ENCODE measurements around the gene ZKSCAN8.

Gene ZKSCAN8

GRCh38 chr6:28124971-28125353, 16.7 kb upstream of the ZKSCAN8 start:
- CTCF ChIA-PET, result interaction anchor here (1.6 to 1.9 kb wide), 3 partner anchors 11 to 230 kb away, joined by 3 to 8 read pairs (median 5); partner anchors contain the start of gene ZKSCAN8
- peaks cover 54% of the 10 kb centered on the region for H3K36me3 Mint-ChIP-seq
- H3K4me1 Mint-ChIP-seq, result peaks cover 54% of the 10 kb centered on the region
- peak overlapping the region; percentile 89 for H3K27ac Mint-ChIP-seq
- H3K9me3 Mint-ChIP-seq, result no peaks in the 10 kb centered on the region
- H3K27me3 Mint-ChIP-seq, result no peaks in the 10 kb centered on the region
- peak overlapping the region; percentile 90 for H3K4me3 Mint-ChIP-seq
- no peak for DNase-seq

GRCh38 chr6:28125401-28125800, 16.3 kb upstream of the ZKSCAN8 start:
- H3K4me3 Mint-ChIP-seq, result peak overlapping the region; percentile 90
- peak overlapping the region; percentile 89 for H3K27ac Mint-ChIP-seq
- H3K4me1 Mint-ChIP-seq, result peaks cover 54% of the 10 kb centered on the region
- CTCF ChIA-PET, result interaction anchor here (1.6 to 1.9 kb wide), 3 partner anchors 11 to 230 kb away, joined by 3 to 8 read pairs (median 5); partner anchors contain the start of gene ZKSCAN8
- peaks cover 53% of the 10 kb centered on the region for H3K36me3 Mint-ChIP-seq
- H3K9me3 Mint-ChIP-seq, result no peaks in the 10 kb centered on the region
- no peaks in the 10 kb centered on the region for H3K27me3 Mint-ChIP-seq
- no peak for DNase-seq

- H3K27me3 Mint-ChIP-seq, result no peaks in the 10 kb centered on the region
- H3K4me3 Mint-ChIP-seq, result peak overlapping the region; percentile 15
- peaks cover 55% of the 10 kb centered on the region for H3K4me1 Mint-ChIP-seq
- peak; percentile 41 for DNase-seq
- H3K27ac Mint-ChIP-seq, result no peak overlapping the region
- CTCF ChIA-PET, result interaction anchor here (0.6 to 1.6 kb wide), 3 partner anchors 222 to 249 kb away, joined by 3 to 6 read pairs (median 5); no protein-coding TSS in a partner anchor
- H3K36me3 Mint-ChIP-seq, result peaks cover 31% of the 10 kb centered on the region
- H3K9me3 Mint-ChIP-seq, result no peaks in the 10 kb centered on the region
These were observed 7.7 kb upstream of the ZKSCAN8 start for GRCh38 chr6:28134015-28134414.

- Mint-ChIP-seq H3K27me3 (no peaks in the 10 kb centered on the region), H3K36me3 (peaks cover 24% of the 10 kb centered on the region), H3K4me3 (no peak overlapping the region), H3K27ac (no peak overlapping the region), H3K9me3 (no peaks in the 10 kb centered on the region), H3K4me1 (peaks cover 55% of the 10 kb centered on the region)
- CTCF ChIA-PET, result no interaction called here
- DNase-seq, result no peak
These were observed 7.0 kb upstream of the ZKSCAN8 start for GRCh38 chr6:28134716-28135115.

GRCh38 chr6:28135393-28135792, 6.3 kb upstream of the ZKSCAN8 start:
- H3K4me1 Mint-ChIP-seq, result peaks cover 60% of the 10 kb centered on the region
- no peaks in the 10 kb centered on the region for H3K9me3 Mint-ChIP-seq
- peaks cover 19% of the 10 kb centered on the region for H3K36me3 Mint-ChIP-seq
- H3K27ac Mint-ChIP-seq, result peak overlapping the region; percentile 91
- DNase-seq, result no peak
- H3K4me3 Mint-ChIP-seq, result peak overlapping the region; percentile 93
- H3K27me3 Mint-ChIP-seq, result no peaks in the 10 kb centered on the region
- CTCF ChIA-PET, result interaction anchor here (3.5 kb wide), 1 partner anchor 221 kb away, joined by 14 read pairs; no protein-coding TSS in a partner anchor

GRCh38 chr6:28136585-28137504, 4.8 kb upstream of the ZKSCAN8 start:
- H3K36me3 Mint-ChIP-seq, result peaks cover 15% of the 10 kb centered on the region
- CTCF ChIA-PET, result interaction anchor here (1.0 to 3.5 kb wide), 3 partner anchors 9 to 219 kb away, joined by 3 to 14 read pairs (median 4); partner anchors contain the start of gene ZSCAN16

GRCh38 chr6:28137505-28137981, 4.1 kb upstream of the ZKSCAN8 start:
- CTCF ChIA-PET, result interaction anchor here (3.5 kb wide), 1 partner anchor 218 kb away, joined by 14 read pairs; no protein-coding TSS in a partner anchor
- H3K9me3 Mint-ChIP-seq, result no peaks in the 10 kb centered on the region
- H3K4me3 Mint-ChIP-seq, result peak overlapping the region; percentile 93
- H3K27ac Mint-ChIP-seq, result peak overlapping the region; percentile 91
- no peaks in the 10 kb centered on the region for H3K27me3 Mint-ChIP-seq
- H3K36me3 Mint-ChIP-seq, result peaks cover 15% of the 10 kb centered on the region
- peaks cover 79% of the 10 kb centered on the region for H3K4me1 Mint-ChIP-seq
- no peak for DNase-seq

More at GRCh38 chr6:28136585-28137504, 4.8 kb upstream of the ZKSCAN8 start:
- Mint-ChIP-seq H3K27ac (peak overlapping the region; percentile 91), H3K4me3 (peak overlapping the region; percentile 93), H3K4me1 (peaks cover 74% of the 10 kb centered on the region), H3K27me3 (no peaks in the 10 kb centered on the region), H3K9me3 (no peaks in the 10 kb centered on the region)
- DNase-seq, result peak; percentile 76

GRCh38 chr6:28139860-28140543, 1.7 kb upstream of the ZKSCAN8 start:
- H3K36me3 Mint-ChIP-seq, result peaks cover 16% of the 10 kb centered on the region
- H3K4me1 Mint-ChIP-seq, result peaks cover 77% of the 10 kb centered on the region
- peak; percentile 34 for DNase-seq
- H3K27ac Mint-ChIP-seq, result peak overlapping the region; percentile 87
- H3K27me3 Mint-ChIP-seq, result no peaks in the 10 kb centered on the region
- peak overlapping the region; percentile 87 for H3K4me3 Mint-ChIP-seq
- CTCF ChIA-PET, result interaction anchor here (0.9 to 3.1 kb wide), 3 partner anchors 15 to 245 kb away, joined by 3 to 16 read pairs (median 8); no protein-coding TSS in a partner anchor
- no peaks in the 10 kb centered on the region for H3K9me3 Mint-ChIP-seq

GRCh38 chr6:28140616-28141015, 1.1 kb upstream of the ZKSCAN8 start:
- H3K4me3 Mint-ChIP-seq, result peak overlapping the region; percentile 87
- H3K9me3 Mint-ChIP-seq, result no peaks in the 10 kb centered on the region
- H3K27me3 Mint-ChIP-seq, result no peaks in the 10 kb centered on the region
- peaks cover 75% of the 10 kb centered on the region for H3K4me1 Mint-ChIP-seq
- CTCF ChIA-PET, result interaction anchor here (0.9 to 3.1 kb wide), 5 partner anchors 12 to 246 kb away, joined by 3 to 16 read pairs (median 7); no protein-coding TSS in a partner anchor
- H3K36me3 Mint-ChIP-seq, result peaks cover 20% of the 10 kb centered on the region
- no peak for DNase-seq
- peak overlapping the region; percentile 87 for H3K27ac Mint-ChIP-seq

- CTCF ChIA-PET, result interaction anchor here (2.5 kb wide), 1 partner anchor 10 kb away, joined by 7 read pairs; no protein-coding TSS in a partner anchor
- no peak for DNase-seq
- Mint-ChIP-seq H3K4me1 (peaks cover 65% of the 10 kb centered on the region), H3K9me3 (no peaks in the 10 kb centered on the region), H3K27me3 (no peaks in the 10 kb centered on the region), H3K4me3 (peak overlapping the region; percentile 87), H3K36me3 (peaks cover 24% of the 10 kb centered on the region), H3K27ac (peak overlapping the region; percentile 87)
These were observed 763 bp downstream of the ZKSCAN8 start for GRCh38 chr6:28142446-28142845.

- Mint-ChIP-seq H3K4me3 (no peak overlapping the region), H3K27me3 (no peaks in the 10 kb centered on the region), H3K36me3 (peaks cover 40% of the 10 kb centered on the region), H3K9me3 (no peaks in the 10 kb centered on the region), H3K27ac (no peak overlapping the region), H3K4me1 (peaks cover 42% of the 10 kb centered on the region)
- CTCF ChIA-PET, result no interaction called here
- no peak for DNase-seq
These were observed 3.5 kb downstream of the ZKSCAN8 start for GRCh38 chr6:28145231-28145630.

GRCh38 chr6:28152531-28152930, 10.8 kb downstream of the ZKSCAN8 start:
- Mint-ChIP-seq H3K4me1 (no peaks in the 10 kb centered on the region), H3K9me3 (peaks cover 29% of the 10 kb centered on the region), H3K27ac (no peak overlapping the region), H3K27me3 (no peaks in the 10 kb centered on the region), H3K4me3 (no peak overlapping the region), H3K36me3 (peaks cover 85% of the 10 kb centered on the region)
- CTCF ChIA-PET, result interaction anchor here (1.0 to 2.0 kb wide), 2 partner anchors 11 to 203 kb away, joined by 3 to 7 read pairs; partner anchors contain the start of gene ZKSCAN8
- DNase-seq, result no peak

- no peak for DNase-seq
- Mint-ChIP-seq H3K4me3 (no peak overlapping the region), H3K36me3 (peaks cover 87% of the 10 kb centered on the region), H3K27ac (no peak overlapping the region), H3K27me3 (no peaks in the 10 kb centered on the region), H3K4me1 (no peaks in the 10 kb centered on the region), H3K9me3 (peaks cover 29% of the 10 kb centered on the region)
- CTCF ChIA-PET, result interaction anchor here (1.0 kb wide), 1 partner anchor 202 kb away, joined by 3 read pairs; no protein-coding TSS in a partner anchor
These were observed 11.9 kb downstream of the ZKSCAN8 start for GRCh38 chr6:28153546-28153945.

- CTCF ChIA-PET, result no interaction called here
- no peak for DNase-seq
- peaks cover 31% of the 10 kb centered on the region for H3K9me3 Mint-ChIP-seq
These were observed 12.7 kb downstream of the ZKSCAN8 start for GRCh38 chr6:28154357-28154756.

More at GRCh38 chr6:28154357-28154756, 12.7 kb downstream of the ZKSCAN8 start:
- H3K4me3 Mint-ChIP-seq, result no peak overlapping the region
- no peak overlapping the region for H3K27ac Mint-ChIP-seq
- no peaks in the 10 kb centered on the region for H3K4me1 Mint-ChIP-seq
- H3K27me3 Mint-ChIP-seq, result no peaks in the 10 kb centered on the region
- peaks cover 89% of the 10 kb centered on the region for H3K36me3 Mint-ChIP-seq
